ACC112 (cell line): ENCODE data around the gene SH3RF3.
A peak's percentile ranks its signal among the peaks of the same experiment; 100 is the strongest.

Experiments
- H2AFZ ChIP-seq: fragments of 200-600 bp; sonication (generic); one replicate; pipeline ENCODE4 v1.6.0; 2017; ENCODE audit warnings: antibody characterized with exemption, low read length; ENCODE audit not compliant: unreplicated experiment
- H3K27ac ChIP-seq: fragments of 200-600 bp; sonication (generic); 2 replicates; pipeline ENCODE4 v1.5.1; 2014; ENCODE audit warnings: low read depth, mild to moderate bottlenecking, antibody characterized with exemption, low read length, moderate library complexity
- H3K27me3 ChIP-seq: fragments of 200-600 bp; sonication (generic); 2 replicates; pipeline ENCODE4 v1.6.1; 2014; ENCODE audit warnings: mild to moderate bottlenecking, antibody characterized with exemption, low read length, moderate library complexity, mixed read lengths; ENCODE audit not compliant: insufficient read depth
- H3K36me3 ChIP-seq: fragments of 200-600 bp; sonication (generic); 2 replicates; pipeline ENCODE4 v1.6.1; 2016; ENCODE audit warnings: mild to moderate bottlenecking, antibody characterized with exemption, low read length, moderate library complexity, mixed read lengths; ENCODE audit not compliant: insufficient read depth
- H3K4me1 ChIP-seq: fragments of 200-600 bp; sonication (generic); one replicate; pipeline ENCODE4 v1.6.1; 2016; ENCODE audit warnings: low read length, mixed read lengths; ENCODE audit not compliant: insufficient read depth, unreplicated experiment, control insufficient read depth
- H3K4me3 ChIP-seq: fragments of 200-600 bp; sonication (generic); 2 replicates; pipeline ENCODE4 v1.5.1; 2014; ENCODE audit warnings: mild to moderate bottlenecking, low read depth, low read length
- H3K79me2 ChIP-seq: fragments of 200-600 bp; sonication (generic); one replicate; pipeline ENCODE4 v1.6.0; 2016; ENCODE audit warnings: low read length; ENCODE audit not compliant: control insufficient read depth, unreplicated experiment, insufficient read depth

The SH3RF3 gene

GRCh38 chr2:109129356-109129920 lies 433 bp downstream of the SH3RF3 start:
- peaks cover 61% of the 10 kb centered on the region for H3K79me2 ChIP-seq
- no peaks in the 10 kb centered on the region for H3K27me3 ChIP-seq
- H3K27ac ChIP-seq: peak overlapping the region; percentile 50; the same call in 1 of the 2 replicates
- H2AFZ ChIP-seq: no peak overlapping the region
- peaks cover 44% of the 10 kb centered on the region for H3K4me1 ChIP-seq
- peak overlapping the region; percentile 89 for H3K4me3 ChIP-seq
- H3K36me3 ChIP-seq: no peaks in the 10 kb centered on the region

GRCh38 chr2:109129921-109130722 lies 1.1 kb downstream of the SH3RF3 start:
- Histone ChIP-seq H3K27me3 (no peaks in the 10 kb centered on the region), H3K27ac (peak overlapping the region; percentile 30; the same call in 1 of the 2 replicates), H3K79me2 (peaks cover 68% of the 10 kb centered on the region), H3K4me1 (peaks cover 37% of the 10 kb centered on the region), H2AFZ (no peak overlapping the region), H3K4me3 (peak overlapping the region; percentile 89), H3K36me3 (no peaks in the 10 kb centered on the region)

GRCh38 chr2:109130723-109130995 lies 1.7 kb downstream of the SH3RF3 start:
- Histone ChIP-seq H3K27me3 (no peaks in the 10 kb centered on the region), H3K4me1 (peaks cover 34% of the 10 kb centered on the region)

GRCh38 chr2:109131777-109132176 lies 2.8 kb downstream of the SH3RF3 start:
- no peaks in the 10 kb centered on the region for H3K27me3 ChIP-seq
- peaks cover 24% of the 10 kb centered on the region for H3K4me1 ChIP-seq
- H3K27ac ChIP-seq: no peak overlapping the region
- peak overlapping the region; percentile 89 for H3K4me3 ChIP-seq
- H2AFZ ChIP-seq: no peak overlapping the region
- no peaks in the 10 kb centered on the region for H3K36me3 ChIP-seq
- H3K79me2 ChIP-seq: peaks cover 84% of the 10 kb centered on the region

More at GRCh38 chr2:109130723-109130995, 1.7 kb downstream of the SH3RF3 start:
- Histone ChIP-seq H3K79me2 (peaks cover 73% of the 10 kb centered on the region), H3K36me3 (no peaks in the 10 kb centered on the region), H3K4me3 (peak overlapping the region; percentile 89), H2AFZ (no peak overlapping the region), H3K27ac (no peak overlapping the region; the same call in 1 of the 2 replicates)

- no peak overlapping the region for H3K4me3 ChIP-seq
- H3K27me3 ChIP-seq: no peaks in the 10 kb centered on the region
- H3K4me1 ChIP-seq: peaks cover 19% of the 10 kb centered on the region
Measured at GRCh38 chr2:109132626-109133025, 3.6 kb downstream of the SH3RF3 start.

GRCh38 chr2:109133746-109134145 lies 4.7 kb downstream of the SH3RF3 start:
- Histone ChIP-seq H3K27ac (no peak overlapping the region), H2AFZ (no peak overlapping the region), H3K4me1 (peaks cover 19% of the 10 kb centered on the region), H3K79me2 (peaks cover 97% of the 10 kb centered on the region), H3K27me3 (no peaks in the 10 kb centered on the region), H3K4me3 (no peak overlapping the region), H3K36me3 (no peaks in the 10 kb centered on the region)

More at GRCh38 chr2:109132626-109133025, 3.6 kb downstream of the SH3RF3 start:
- peaks cover 93% of the 10 kb centered on the region for H3K79me2 ChIP-seq
- H3K36me3 ChIP-seq: no peaks in the 10 kb centered on the region
- H2AFZ ChIP-seq: no peak overlapping the region
- H3K27ac ChIP-seq: no peak overlapping the region

- H3K79me2 ChIP-seq: peaks cover 97% of the 10 kb centered on the region
- no peaks in the 10 kb centered on the region for H3K36me3 ChIP-seq
- no peak overlapping the region for H3K27ac ChIP-seq
- peaks cover 28% of the 10 kb centered on the region for H3K4me1 ChIP-seq
- no peak overlapping the region for H2AFZ ChIP-seq
- no peak overlapping the region for H3K4me3 ChIP-seq
- H3K27me3 ChIP-seq: no peaks in the 10 kb centered on the region
Measured at GRCh38 chr2:109134741-109135358, 5.8 kb downstream of the SH3RF3 start.

GRCh38 chr2:109135359-109136197 lies 6.6 kb downstream of the SH3RF3 start:
- Histone ChIP-seq H2AFZ (no peak overlapping the region), H3K79me2 (peaks cover 95% of the 10 kb centered on the region), H3K27me3 (no peaks in the 10 kb centered on the region), H3K4me3 (no peak overlapping the region), H3K27ac (no peak overlapping the region), H3K36me3 (no peaks in the 10 kb centered on the region), H3K4me1 (peaks cover 30% of the 10 kb centered on the region)

- H3K79me2 ChIP-seq: peaks cover 95% of the 10 kb centered on the region
- H3K4me3 ChIP-seq: no peak overlapping the region
- H2AFZ ChIP-seq: no peak overlapping the region
- H3K36me3 ChIP-seq: no peaks in the 10 kb centered on the region
- peaks cover 24% of the 10 kb centered on the region for H3K4me1 ChIP-seq
- H3K27me3 ChIP-seq: no peaks in the 10 kb centered on the region
- H3K27ac ChIP-seq: no peak overlapping the region
Measured at GRCh38 chr2:109136542-109136941, 7.5 kb downstream of the SH3RF3 start.

- Histone ChIP-seq H3K27me3 (no peaks in the 10 kb centered on the region), H3K27ac (no peak overlapping the region), H2AFZ (no peak overlapping the region), H3K36me3 (no peaks in the 10 kb centered on the region), H3K4me1 (peaks cover 15% of the 10 kb centered on the region), H3K79me2 (peaks cover 95% of the 10 kb centered on the region), H3K4me3 (no peak overlapping the region)
Measured at GRCh38 chr2:109137616-109138015, 8.6 kb downstream of the SH3RF3 start.
